HUES48 (cell line): ENCODE data around the gene EFHD1.
"Not testable (repeated sequence)": the region's sequence is repeated elsewhere in the genome, so short reads cannot be mapped to it uniquely, and the experiment has no call there.

Source experiments
- H3K27ac ChIP-seq: one replicate; pipeline ENCODE4 v1.7.0; 2013; ENCODE audit warnings: low read depth, low read length, inconsistent platforms
- H3K27me3 ChIP-seq: 2 replicates; pipeline ENCODE4 v1.6.1; 2013; ENCODE audit warnings: mild to moderate bottlenecking, low read length; ENCODE audit not compliant: control insufficient read depth, insufficient read depth
- H3K36me3 ChIP-seq: 2 replicates; pipeline ENCODE4 v1.6.1; 2013; ENCODE audit warnings: low read length; ENCODE audit not compliant: control insufficient read depth, insufficient read depth
- H3K4me1 ChIP-seq: 2 replicates; pipeline ENCODE4 v1.6.1; 2013; ENCODE audit warnings: mild to moderate bottlenecking, low read length; ENCODE audit not compliant: control insufficient read depth, insufficient read depth
- H3K4me3 ChIP-seq: 2 replicates; pipeline ENCODE4 v1.5.1; 2013; ENCODE audit warnings: mild to moderate bottlenecking, low read depth, low read length
- H3K9ac ChIP-seq: 2 replicates; pipeline ENCODE4 v1.6.1; 2013; ENCODE audit warnings: mild to moderate bottlenecking, low read depth, low read length, moderate library complexity
- H3K9me3 ChIP-seq: 2 replicates; pipeline ENCODE4 v1.6.1; 2013; ENCODE audit warnings: low read length; ENCODE audit not compliant: control insufficient read depth, insufficient read depth

The EFHD1 gene

GRCh38 chr2:232622563-232622962, 10.8 kb upstream of the EFHD1 start:
- Histone ChIP-seq H3K9me3 (no peaks in the 10 kb centered on the region), H3K36me3 (no peaks in the 10 kb centered on the region), H3K9ac (no peak overlapping the region), H3K4me1 (0 out of 2 replicates have a peak, but pooled peaks cover 4% of the 10 kb centered on the region), H3K27me3 (peaks cover 3% of the 10 kb centered on the region; the same call in 1 of the 2 replicates), H3K4me3 (no peak overlapping the region), H3K27ac (no peak overlapping the region)

GRCh38 chr2:232623768-232624765, 9.3 kb upstream of the EFHD1 start:
- no peak overlapping the region for H3K9ac ChIP-seq
- peaks cover 3% of the 10 kb centered on the region for H3K27me3 ChIP-seq
- H3K36me3 ChIP-seq: no peaks in the 10 kb centered on the region
- 0 out of 2 replicates have a peak, but pooled peaks cover 4% of the 10 kb centered on the region for H3K4me1 ChIP-seq
- H3K4me3 ChIP-seq: no peak overlapping the region
- H3K27ac ChIP-seq: no peak overlapping the region
- no peaks in the 10 kb centered on the region for H3K9me3 ChIP-seq

- no peaks in the 10 kb centered on the region for H3K36me3 ChIP-seq
- H3K27ac ChIP-seq: no peak overlapping the region
- no peaks in the 10 kb centered on the region for H3K9me3 ChIP-seq
- no peak overlapping the region for H3K4me3 ChIP-seq
- no peak overlapping the region for H3K9ac ChIP-seq
- 0 out of 2 replicates have a peak, but pooled peaks cover 4% of the 10 kb centered on the region for H3K4me1 ChIP-seq
- peaks cover 3% of the 10 kb centered on the region for H3K27me3 ChIP-seq
These were observed 6.8 kb upstream of the EFHD1 start for GRCh38 chr2:232626584-232626983.

GRCh38 chr2:232628466-232629128, 4.8 kb upstream of the EFHD1 start:
- no peak overlapping the region for H3K9ac ChIP-seq
- peaks cover 21% of the 10 kb centered on the region for H3K27me3 ChIP-seq
- H3K9me3 ChIP-seq: no peaks in the 10 kb centered on the region
- H3K36me3 ChIP-seq: no peaks in the 10 kb centered on the region
- H3K4me3 ChIP-seq: no peak overlapping the region
- H3K4me1 ChIP-seq: 0 out of 2 replicates have a peak, but pooled peaks cover 4% of the 10 kb centered on the region
- H3K27ac ChIP-seq: no peak overlapping the region

GRCh38 chr2:232629129-232629475, 4.3 kb upstream of the EFHD1 start:
- peaks cover 26% of the 10 kb centered on the region for H3K27me3 ChIP-seq
- H3K4me3 ChIP-seq: no peak overlapping the region
- no peaks in the 10 kb centered on the region for H3K36me3 ChIP-seq
- H3K4me1 ChIP-seq: 0 out of 2 replicates have a peak, but pooled peaks cover 4% of the 10 kb centered on the region
- H3K27ac ChIP-seq: no peak overlapping the region
- no peak overlapping the region for H3K9ac ChIP-seq
- H3K9me3 ChIP-seq: no peaks in the 10 kb centered on the region

- no peak overlapping the region for H3K9ac ChIP-seq
- peak overlapping the region; percentile 77 for H3K4me3 ChIP-seq
- H3K27ac ChIP-seq: no peak overlapping the region
- peaks cover 53% of the 10 kb centered on the region for H3K27me3 ChIP-seq
- H3K4me1 ChIP-seq: no peaks in the 10 kb centered on the region
- H3K36me3 ChIP-seq: no peaks in the 10 kb centered on the region
- no peaks in the 10 kb centered on the region for H3K9me3 ChIP-seq
These were observed 1.0 kb upstream of the EFHD1 start for GRCh38 chr2:232632229-232632903.

GRCh38 chr2:232632904-232633412, 446 bp upstream of the EFHD1 start:
- H3K36me3 ChIP-seq: no peaks in the 10 kb centered on the region
- H3K4me1 ChIP-seq: no peaks in the 10 kb centered on the region
- H3K9ac ChIP-seq: no peak overlapping the region
- no peaks in the 10 kb centered on the region for H3K9me3 ChIP-seq
- peaks cover 53% of the 10 kb centered on the region for H3K27me3 ChIP-seq
- H3K4me3 ChIP-seq: peak overlapping the region; percentile 77
- H3K27ac ChIP-seq: no peak overlapping the region

GRCh38 chr2:232634206-232635150, 1.1 kb downstream of the EFHD1 start:
- no peak overlapping the region for H3K9ac ChIP-seq
- peak overlapping the region; percentile 77 for H3K4me3 ChIP-seq
- no peaks in the 10 kb centered on the region for H3K4me1 ChIP-seq
- peaks cover 65% of the 10 kb centered on the region for H3K27me3 ChIP-seq
- no peak overlapping the region for H3K27ac ChIP-seq
- H3K36me3 ChIP-seq: no peaks in the 10 kb centered on the region
- no peaks in the 10 kb centered on the region for H3K9me3 ChIP-seq

GRCh38 chr2:232635376-232635775, 2.0 kb downstream of the EFHD1 start:
- peaks cover 65% of the 10 kb centered on the region for H3K27me3 ChIP-seq
- H3K36me3 ChIP-seq, H3K27ac ChIP-seq, H3K9me3 ChIP-seq, H3K4me3 ChIP-seq, H3K4me1 ChIP-seq, H3K9ac ChIP-seq: not testable (repeated sequence)

GRCh38 chr2:232635820-232636219, 2.4 kb downstream of the EFHD1 start:
- no peak overlapping the region for H3K9ac ChIP-seq
- H3K27ac ChIP-seq: no peak overlapping the region
- H3K4me3 ChIP-seq: no peak overlapping the region
- H3K4me1 ChIP-seq: no peaks in the 10 kb centered on the region
- peaks cover 65% of the 10 kb centered on the region for H3K27me3 ChIP-seq
- H3K9me3 ChIP-seq: no peaks in the 10 kb centered on the region
- no peaks in the 10 kb centered on the region for H3K36me3 ChIP-seq
